Measurements from ENCODE around the gene ATRN.
"Not testable (repeated sequence)": the region's sequence is repeated elsewhere in the genome, so short reads cannot be mapped to it uniquely, and the experiment has no call there.

The ATRN gene

GRCh38 chr20:3471397-3472021, 691 bp downstream of the ATRN start:
- peak overlapping the region; percentile 70; the same call in 1 of the 2 replicates for H3K9ac ChIP-seq (ENCODE audit: low read depth, low read length)
- H3K27me3 ChIP-seq (ENCODE audit: insufficient read depth, low read length), result peaks cover 50% of the 10 kb centered on the region
- no peaks in the 10 kb centered on the region for H3K4me1 ChIP-seq (ENCODE audit: insufficient read depth, low read length)
- no peaks in the 10 kb centered on the region for H3K9me3 ChIP-seq (ENCODE audit: insufficient read depth, low read depth, low read length)
- no peaks in the 10 kb centered on the region for H3K36me3 ChIP-seq (ENCODE audit: insufficient read depth, low read depth, low read length)
- H3K27ac ChIP-seq (ENCODE audit: low read length), result no peak overlapping the region
- H3K4me3 ChIP-seq (ENCODE audit: low read length), result peak overlapping the region; percentile 93

- no peaks in the 10 kb centered on the region for H3K36me3 ChIP-seq (ENCODE audit: insufficient read depth, low read depth, low read length)
- peak overlapping the region; percentile 70; the same call in 1 of the 2 replicates for H3K9ac ChIP-seq (ENCODE audit: low read depth, low read length)
- H3K9me3 ChIP-seq (ENCODE audit: insufficient read depth, low read depth, low read length), result no peaks in the 10 kb centered on the region
- peaks cover 44% of the 10 kb centered on the region for H3K27me3 ChIP-seq (ENCODE audit: insufficient read depth, low read length)
- H3K4me3 ChIP-seq (ENCODE audit: low read length), result peak overlapping the region; percentile 93
- H3K4me1 ChIP-seq (ENCODE audit: insufficient read depth, low read length), result no peaks in the 10 kb centered on the region
- H3K27ac ChIP-seq (ENCODE audit: low read length), result no peak overlapping the region
Observed at GRCh38 chr20:3472105-3472504, 1.3 kb downstream of the ATRN start.

- no peaks in the 10 kb centered on the region for H3K36me3 ChIP-seq (ENCODE audit: insufficient read depth, low read depth, low read length)
- H3K27ac ChIP-seq (ENCODE audit: low read length), result no peak overlapping the region
- peaks cover 39% of the 10 kb centered on the region for H3K27me3 ChIP-seq (ENCODE audit: insufficient read depth, low read length)
- no peaks in the 10 kb centered on the region for H3K9me3 ChIP-seq (ENCODE audit: insufficient read depth, low read depth, low read length)
- no peak overlapping the region for H3K4me3 ChIP-seq (ENCODE audit: low read length)
- H3K4me1 ChIP-seq (ENCODE audit: insufficient read depth, low read length), result no peaks in the 10 kb centered on the region
- no peak overlapping the region for H3K9ac ChIP-seq (ENCODE audit: low read depth, low read length)
Observed at GRCh38 chr20:3473324-3473723, 2.5 kb downstream of the ATRN start.

GRCh38 chr20:3473944-3474343, 3.1 kb downstream of the ATRN start:
- H3K27ac ChIP-seq (ENCODE audit: low read length), result no peak overlapping the region
- H3K4me3 ChIP-seq (ENCODE audit: low read length), result no peak overlapping the region
- H3K36me3 ChIP-seq (ENCODE audit: insufficient read depth, low read depth, low read length), result no peaks in the 10 kb centered on the region
- H3K4me1 ChIP-seq (ENCODE audit: insufficient read depth, low read length), result no peaks in the 10 kb centered on the region
- no peaks in the 10 kb centered on the region for H3K9me3 ChIP-seq (ENCODE audit: insufficient read depth, low read depth, low read length)
- no peak overlapping the region for H3K9ac ChIP-seq (ENCODE audit: low read depth, low read length)
- peaks cover 33% of the 10 kb centered on the region for H3K27me3 ChIP-seq (ENCODE audit: insufficient read depth, low read length)

- H3K27me3 ChIP-seq (ENCODE audit: insufficient read depth, low read length); H3K4me3 ChIP-seq (ENCODE audit: low read length); H3K9ac ChIP-seq (ENCODE audit: low read depth, low read length); H3K27ac ChIP-seq (ENCODE audit: low read length); H3K36me3 ChIP-seq (ENCODE audit: insufficient read depth, low read depth, low read length); H3K9me3 ChIP-seq (ENCODE audit: insufficient read depth, low read depth, low read length); H3K4me1 ChIP-seq (ENCODE audit: insufficient read depth, low read length): not testable (repeated sequence)
Observed at GRCh38 chr20:3477003-3477860, 6.4 kb downstream of the ATRN start.

- Histone ChIP-seq H3K9ac (ENCODE audit: low read depth, low read length) (no peak overlapping the region), H3K36me3 (ENCODE audit: insufficient read depth, low read depth, low read length) (no peaks in the 10 kb centered on the region), H3K4me1 (ENCODE audit: insufficient read depth, low read length) (no peaks in the 10 kb centered on the region), H3K27me3 (ENCODE audit: insufficient read depth, low read length) (no peaks in the 10 kb centered on the region; the same call in 1 of the 2 replicates), H3K4me3 (ENCODE audit: low read length) (no peak overlapping the region), H3K9me3 (ENCODE audit: insufficient read depth, low read depth, low read length) (no peaks in the 10 kb centered on the region), H3K27ac (ENCODE audit: low read length) (no peak overlapping the region)
Observed at GRCh38 chr20:3477861-3478544, 7.2 kb downstream of the ATRN start.

GRCh38 chr20:3479025-3479424, 8.2 kb downstream of the ATRN start:
- Histone ChIP-seq H3K36me3 (ENCODE audit: insufficient read depth, low read depth, low read length) (no peaks in the 10 kb centered on the region), H3K27me3 (ENCODE audit: insufficient read depth, low read length) (no peaks in the 10 kb centered on the region), H3K4me1 (ENCODE audit: insufficient read depth, low read length) (no peaks in the 10 kb centered on the region)

GRCh38 chr20:3479759-3480615, 9.2 kb downstream of the ATRN start:
- no peaks in the 10 kb centered on the region for H3K36me3 ChIP-seq (ENCODE audit: insufficient read depth, low read depth, low read length)
- H3K27ac ChIP-seq (ENCODE audit: low read length), result no peak overlapping the region
- H3K9me3 ChIP-seq (ENCODE audit: insufficient read depth, low read depth, low read length), result no peaks in the 10 kb centered on the region
- no peaks in the 10 kb centered on the region for H3K27me3 ChIP-seq (ENCODE audit: insufficient read depth, low read length)
- no peak overlapping the region for H3K4me3 ChIP-seq (ENCODE audit: low read length)
- no peak overlapping the region for H3K9ac ChIP-seq (ENCODE audit: low read depth, low read length)
- no peaks in the 10 kb centered on the region for H3K4me1 ChIP-seq (ENCODE audit: insufficient read depth, low read length)

More at GRCh38 chr20:3479025-3479424, 8.2 kb downstream of the ATRN start:
- Histone ChIP-seq H3K4me3 (ENCODE audit: low read length) (no peak overlapping the region), H3K9me3 (ENCODE audit: insufficient read depth, low read depth, low read length) (no peaks in the 10 kb centered on the region), H3K9ac (ENCODE audit: low read depth, low read length) (no peak overlapping the region), H3K27ac (ENCODE audit: low read length) (no peak overlapping the region)

- Histone ChIP-seq H3K9ac (ENCODE audit: low read depth, low read length) (no peak overlapping the region), H3K4me1 (ENCODE audit: insufficient read depth, low read length) (no peaks in the 10 kb centered on the region), H3K27me3 (ENCODE audit: insufficient read depth, low read length) (no peaks in the 10 kb centered on the region), H3K36me3 (ENCODE audit: insufficient read depth, low read depth, low read length) (no peaks in the 10 kb centered on the region), H3K27ac (ENCODE audit: low read length) (no peak overlapping the region), H3K4me3 (ENCODE audit: low read length) (no peak overlapping the region), H3K9me3 (ENCODE audit: insufficient read depth, low read depth, low read length) (peaks cover 12% of the 10 kb centered on the region; the same call in 1 of the 2 replicates)
Observed at GRCh38 chr20:3483309-3483708, 12.5 kb downstream of the ATRN start.

GRCh38 chr20:3483784-3484183, 13.0 kb downstream of the ATRN start:
- Histone ChIP-seq H3K27ac (ENCODE audit: low read length) (no peak overlapping the region), H3K9me3 (ENCODE audit: insufficient read depth, low read depth, low read length) (peaks cover 12% of the 10 kb centered on the region; the same call in 1 of the 2 replicates), H3K4me3 (ENCODE audit: low read length) (no peak overlapping the region), H3K27me3 (ENCODE audit: insufficient read depth, low read length) (no peaks in the 10 kb centered on the region), H3K36me3 (ENCODE audit: insufficient read depth, low read depth, low read length) (no peaks in the 10 kb centered on the region), H3K4me1 (ENCODE audit: insufficient read depth, low read length) (no peaks in the 10 kb centered on the region), H3K9ac (ENCODE audit: low read depth, low read length) (no peak overlapping the region)

GRCh38 chr20:3485913-3486312, 15.1 kb downstream of the ATRN start:
- Histone ChIP-seq H3K36me3 (ENCODE audit: insufficient read depth, low read depth, low read length) (no peaks in the 10 kb centered on the region), H3K9ac (ENCODE audit: low read depth, low read length) (no peak overlapping the region), H3K4me1 (ENCODE audit: insufficient read depth, low read length) (no peaks in the 10 kb centered on the region), H3K9me3 (ENCODE audit: insufficient read depth, low read depth, low read length) (peaks cover 12% of the 10 kb centered on the region; the same call in 1 of the 2 replicates), H3K27ac (ENCODE audit: low read length) (no peak overlapping the region), H3K4me3 (ENCODE audit: low read length) (no peak overlapping the region), H3K27me3 (ENCODE audit: insufficient read depth, low read length) (no peaks in the 10 kb centered on the region)
